ENCODE measurements around the gene IZUMO4.

Gene IZUMO4

DNA sequence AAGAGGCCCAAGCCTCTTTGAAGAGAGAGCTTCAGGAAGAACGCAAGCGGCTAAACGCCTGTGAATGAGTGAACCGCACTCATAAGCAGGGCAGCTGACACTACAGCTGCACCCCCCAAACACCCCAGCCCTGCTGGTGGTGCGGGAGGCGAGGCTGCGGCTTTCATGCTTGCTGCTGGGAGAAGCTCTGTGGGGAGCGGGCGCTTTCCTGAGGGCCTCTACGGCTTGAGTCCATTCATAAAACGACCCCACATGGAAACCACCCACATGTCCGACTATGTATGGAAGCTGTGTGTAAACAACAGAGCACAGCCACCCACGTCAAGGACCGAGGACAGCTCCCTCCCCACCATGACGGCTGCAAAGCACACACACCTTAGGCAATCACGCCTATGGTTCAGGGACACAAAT is 49.1 kb downstream of the IZUMO4 start:
- no peak for DNase-seq (ENCODE audit: low read depth)

DNA sequence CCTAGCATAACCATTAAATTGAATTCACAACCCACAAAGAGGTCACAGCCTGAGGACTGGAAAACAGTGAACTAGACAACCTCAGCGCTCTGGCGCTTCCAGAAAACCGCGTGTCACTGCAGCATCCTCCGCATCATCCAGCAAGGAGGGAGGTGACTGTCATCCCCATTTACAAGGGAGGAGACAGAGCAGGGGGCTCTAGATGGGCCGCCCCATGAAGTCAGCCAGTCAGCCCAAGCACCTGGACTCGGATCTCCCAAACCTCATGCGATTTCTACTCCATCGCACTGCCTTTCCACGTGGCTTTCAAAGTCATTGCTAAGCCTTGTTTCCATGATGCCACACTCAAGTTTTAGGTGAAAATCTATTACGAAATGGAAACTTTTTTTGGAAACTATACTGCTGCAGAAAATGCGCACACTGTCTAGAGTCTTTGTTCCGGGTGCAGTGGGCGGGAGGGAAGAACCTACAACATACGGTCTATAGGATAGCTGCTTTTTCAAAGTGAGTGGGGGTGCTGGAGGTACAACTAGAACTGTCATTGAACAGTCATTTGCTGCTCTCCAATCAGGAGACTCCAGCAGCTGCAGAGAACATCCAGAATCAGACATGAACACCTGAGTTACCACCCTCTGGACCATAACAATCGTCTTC is 51.9 kb downstream of the IZUMO4 start:
- no peak for DNase-seq (ENCODE audit: low read depth)
